Progenitor cell of endocrine pancreas (in vitro differentiated cells): Measurements from ENCODE around the gene CLCN2. TPM values are rescaled to one million over a fixed set of nuclear protein-coding genes. Genes with fewer than 3 reads are reported as not detected.

ENCODE experiments used
- DNase-seq: peaks from one replicate; pipeline ENCODE4 v3.0.0; 2021; ENCODE audit warnings: low spot score; ENCODE audit not compliant: unreplicated experiment
- H3K27ac Mint-ChIP-seq: 2 replicates; pipeline ENCODE4 v1.8.0; 2021; ENCODE audit warnings: mild to moderate bottlenecking, moderate library complexity, mixed read lengths
- H3K27me3 Mint-ChIP-seq: 2 replicates; pipeline ENCODE4 v1.8.0; 2021; ENCODE audit warnings: mixed read lengths
- H3K36me3 Mint-ChIP-seq: 2 replicates; pipeline ENCODE4 v1.8.0; 2022; ENCODE audit warnings: mixed read lengths; ENCODE audit not compliant: insufficient read depth
- H3K4me1 Mint-ChIP-seq: 2 replicates; pipeline ENCODE4 v1.8.0; 2021; ENCODE audit warnings: low read depth, mixed read lengths
- H3K4me3 Mint-ChIP-seq: 2 replicates; pipeline ENCODE4 v1.8.0; 2021; ENCODE audit warnings: low read depth, mild to moderate bottlenecking, moderate library complexity, mixed read lengths
- H3K9me3 Mint-ChIP-seq: 2 replicates; pipeline ENCODE4 v1.8.0; 2021; ENCODE audit warnings: low read depth, mixed read lengths
- total RNA-seq: library from RNA; stranded (reverse); gene quantifications from 2 replicates; pipeline ENCODE4 v1.2.1, GENCODE V29; 2021
- TF ChIP-seq, protein P1 (sequence below): fragments of 200-600 bp; sonication (generic); IDR thresholded peaks from one replicate; pipeline ENCODE4 v1.5.0; 2021; ENCODE audit warnings: antibody characterized with exemption, mild to moderate bottlenecking; ENCODE audit not compliant: unreplicated experiment

The CLCN2 gene
- total RNA-seq, 1 donor from 2014 or later = 21.9 TPM

DNA sequence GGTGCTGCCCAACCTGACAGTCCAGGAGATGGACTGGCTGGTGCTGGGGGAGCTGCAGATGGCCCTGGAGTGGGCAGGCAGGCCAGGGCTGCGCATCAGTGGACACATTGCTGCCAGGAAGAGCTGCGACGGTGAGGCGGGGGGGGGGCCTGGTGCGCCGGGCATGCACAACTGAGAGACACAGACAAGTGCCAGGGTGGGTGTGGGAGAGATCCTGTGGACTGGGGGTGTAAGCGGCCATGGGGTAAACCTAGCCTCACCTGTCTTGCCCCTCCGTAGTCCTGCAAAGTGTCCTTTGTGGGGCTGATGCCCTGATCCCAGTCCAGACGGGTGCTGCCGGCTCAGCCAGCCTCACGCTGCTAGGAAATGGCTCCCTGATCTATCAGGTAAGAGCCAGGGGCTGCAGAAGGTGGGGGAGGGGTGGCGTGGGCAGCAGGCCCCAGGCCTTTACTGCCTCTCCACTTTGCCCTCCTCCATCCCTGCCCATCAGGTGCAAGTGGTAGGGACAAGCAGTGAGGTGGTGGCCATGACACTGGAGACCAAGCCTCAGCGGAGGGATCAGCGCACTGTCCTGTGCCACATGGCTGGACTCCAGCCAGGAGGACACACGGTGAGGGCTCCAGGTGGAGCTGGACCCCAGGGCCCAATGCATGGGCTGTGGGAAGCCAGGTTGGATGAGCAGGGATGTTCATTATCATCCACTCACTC is 21.8 kb upstream of the CLCN2 start:
- H3K27ac Mint-ChIP-seq = no peak overlapping the region
- no peak for DNase-seq
- H3K36me3 Mint-ChIP-seq = no peaks in the 10 kb centered on the region
- peaks cover 10% of the 10 kb centered on the region for H3K4me1 Mint-ChIP-seq
- peaks cover 40% of the 10 kb centered on the region for H3K27me3 Mint-ChIP-seq
- H3K4me3 Mint-ChIP-seq = no peak overlapping the region
- TF ChIP-seq, protein P1, sequence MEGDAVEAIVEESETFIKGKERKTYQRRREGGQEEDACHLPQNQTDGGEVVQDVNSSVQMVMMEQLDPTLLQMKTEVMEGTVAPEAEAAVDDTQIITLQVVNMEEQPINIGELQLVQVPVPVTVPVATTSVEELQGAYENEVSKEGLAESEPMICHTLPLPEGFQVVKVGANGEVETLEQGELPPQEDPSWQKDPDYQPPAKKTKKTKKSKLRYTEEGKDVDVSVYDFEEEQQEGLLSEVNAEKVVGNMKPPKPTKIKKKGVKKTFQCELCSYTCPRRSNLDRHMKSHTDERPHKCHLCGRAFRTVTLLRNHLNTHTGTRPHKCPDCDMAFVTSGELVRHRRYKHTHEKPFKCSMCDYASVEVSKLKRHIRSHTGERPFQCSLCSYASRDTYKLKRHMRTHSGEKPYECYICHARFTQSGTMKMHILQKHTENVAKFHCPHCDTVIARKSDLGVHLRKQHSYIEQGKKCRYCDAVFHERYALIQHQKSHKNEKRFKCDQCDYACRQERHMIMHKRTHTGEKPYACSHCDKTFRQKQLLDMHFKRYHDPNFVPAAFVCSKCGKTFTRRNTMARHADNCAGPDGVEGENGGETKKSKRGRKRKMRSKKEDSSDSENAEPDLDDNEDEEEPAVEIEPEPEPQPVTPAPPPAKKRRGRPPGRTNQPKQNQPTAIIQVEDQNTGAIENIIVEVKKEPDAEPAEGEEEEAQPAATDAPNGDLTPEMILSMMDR = no peak
- H3K9me3 Mint-ChIP-seq = no peaks in the 10 kb centered on the region

DNA sequence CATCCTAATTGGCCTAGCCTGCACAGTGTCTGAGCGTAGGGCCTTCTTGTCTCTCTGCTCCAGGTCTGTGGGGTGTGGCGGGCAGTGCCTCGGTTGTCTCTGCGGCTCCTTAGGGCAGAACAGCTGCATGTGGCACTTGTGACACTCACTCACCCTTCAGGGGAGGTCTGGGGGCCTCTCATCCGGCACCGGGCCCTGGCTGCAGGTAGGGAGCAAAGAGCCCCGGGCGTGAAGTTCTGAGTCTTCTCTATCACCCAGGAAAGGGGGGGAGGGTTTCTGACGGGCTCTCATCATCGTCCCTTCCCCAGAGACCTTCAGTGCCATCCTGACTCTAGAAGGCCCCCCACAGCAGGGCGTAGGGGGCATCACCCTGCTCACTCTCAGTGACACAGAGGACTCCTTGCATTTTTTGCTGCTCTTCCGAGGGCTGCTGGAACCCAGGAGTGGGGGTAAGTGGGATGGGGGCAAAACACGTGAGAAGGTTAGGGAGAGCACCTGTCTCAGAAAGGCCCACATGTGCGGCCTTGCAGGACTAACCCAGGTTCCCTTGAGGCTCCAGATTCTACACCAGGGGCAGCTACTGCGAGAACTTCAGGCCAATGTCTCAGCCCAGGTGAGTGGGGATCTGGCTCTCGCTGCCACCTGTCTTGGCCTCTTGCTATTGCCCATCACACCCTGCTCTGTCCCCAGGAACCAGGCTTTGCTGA is 21.1 kb upstream of the CLCN2 start:
- Mint-ChIP-seq H3K27me3 (peaks cover 40% of the 10 kb centered on the region), H3K36me3 (no peaks in the 10 kb centered on the region), H3K27ac (no peak overlapping the region), H3K4me1 (peaks cover 17% of the 10 kb centered on the region), H3K9me3 (no peaks in the 10 kb centered on the region), H3K4me3 (no peak overlapping the region)
- TF ChIP-seq, protein P1 = no peak
- DNase-seq = no peak

DNA sequence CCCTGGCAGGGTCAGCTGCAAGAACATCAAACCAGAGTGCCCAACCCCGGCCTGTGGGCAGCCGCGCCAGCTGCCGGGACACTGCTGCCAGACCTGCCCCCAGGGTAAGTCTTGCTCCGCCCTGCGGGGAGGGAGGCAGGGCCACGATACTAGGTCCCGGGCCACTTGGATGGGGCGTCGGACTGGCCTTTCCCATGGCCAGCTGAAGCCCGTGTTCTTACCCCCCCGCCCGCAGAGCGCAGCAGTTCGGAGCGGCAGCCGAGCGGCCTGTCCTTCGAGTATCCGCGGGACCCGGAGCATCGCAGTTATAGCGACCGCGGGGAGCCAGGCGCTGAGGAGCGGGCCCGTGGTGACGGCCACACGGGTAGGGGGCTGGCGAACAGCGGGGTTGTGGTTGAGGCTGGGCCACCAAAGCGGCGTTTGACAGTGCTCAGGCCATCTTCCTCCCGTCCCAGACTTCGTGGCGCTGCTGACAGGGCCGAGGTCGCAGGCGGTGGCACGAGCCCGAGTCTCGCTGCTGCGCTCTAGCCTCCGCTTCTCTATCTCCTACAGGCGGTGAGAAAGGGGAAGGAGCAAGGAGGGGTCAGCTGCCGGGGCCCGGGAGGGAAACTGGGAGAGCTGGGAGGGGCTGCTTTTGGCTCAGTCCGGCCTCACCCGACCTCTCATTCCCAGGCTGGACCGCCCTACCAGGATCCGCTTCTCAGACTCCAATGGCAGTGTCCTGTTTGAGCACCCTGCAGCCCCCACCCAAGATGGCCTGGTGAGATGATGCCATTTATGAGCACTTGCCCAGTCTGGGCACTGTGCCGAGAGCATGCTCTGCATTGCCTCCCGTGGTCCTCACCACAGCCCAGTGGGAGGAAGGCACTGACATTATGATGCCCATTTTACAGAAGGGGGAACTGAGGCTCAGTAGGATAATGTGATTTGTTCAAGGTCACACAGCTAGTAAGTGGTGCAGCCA is 20.1 kb upstream of the CLCN2 start:
- no peak for DNase-seq
- H3K4me3 Mint-ChIP-seq = peak overlapping the region; percentile 52
- H3K36me3 Mint-ChIP-seq = no peaks in the 10 kb centered on the region
- H3K9me3 Mint-ChIP-seq = no peaks in the 10 kb centered on the region
- H3K27ac Mint-ChIP-seq = no peak overlapping the region
- peaks cover 40% of the 10 kb centered on the region for H3K27me3 Mint-ChIP-seq
- TF ChIP-seq, protein P1 = no peak
- peaks cover 24% of the 10 kb centered on the region for H3K4me1 Mint-ChIP-seq

DNA sequence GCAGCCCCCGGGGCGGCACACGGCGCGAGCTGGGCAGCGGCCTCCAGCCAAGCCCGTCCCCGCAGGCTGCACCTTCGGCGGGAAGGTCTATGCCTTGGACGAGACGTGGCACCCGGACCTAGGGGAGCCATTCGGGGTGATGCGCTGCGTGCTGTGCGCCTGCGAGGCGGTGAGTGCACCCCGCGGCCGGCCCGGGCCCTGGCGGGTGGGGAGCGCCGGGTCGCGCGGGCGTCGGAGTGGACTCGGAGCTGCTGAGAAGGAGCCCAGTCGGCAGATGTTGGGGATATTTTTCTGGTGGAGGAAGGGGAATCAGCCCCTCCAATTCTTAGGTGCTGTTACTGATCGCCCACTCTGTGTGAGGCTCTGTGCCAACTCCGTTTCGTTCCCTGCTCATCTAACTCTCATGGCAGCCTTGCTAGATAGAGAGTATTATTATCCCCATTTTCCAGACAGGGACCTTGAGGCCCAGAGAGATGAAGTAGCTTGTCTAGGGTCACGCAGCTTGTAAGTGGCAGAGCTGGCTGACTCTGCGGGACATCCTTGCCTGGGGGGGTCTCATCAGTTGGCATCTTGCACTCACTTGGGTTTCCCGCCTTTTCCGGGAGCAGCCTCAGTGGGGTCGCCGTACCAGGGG is 19.3 kb upstream of the CLCN2 start:
- peak overlapping the region; percentile 52 for H3K4me3 Mint-ChIP-seq
- DNase-seq = no peak
- H3K9me3 Mint-ChIP-seq = no peaks in the 10 kb centered on the region

More for the DNA sequence above, 19.3 kb upstream of the CLCN2 start:
- TF ChIP-seq, protein P1 = no peak
- H3K27ac Mint-ChIP-seq = no peak overlapping the region
- H3K27me3 Mint-ChIP-seq = peaks cover 40% of the 10 kb centered on the region
- no peaks in the 10 kb centered on the region for H3K36me3 Mint-ChIP-seq
- H3K4me1 Mint-ChIP-seq = peaks cover 24% of the 10 kb centered on the region
